Transverse colon (tissue), 4 donors: ENCODE measurements around the gene ANGPTL5. TPM values are rescaled to one million over a fixed set of nuclear protein-coding genes. Genes with fewer than 3 reads are reported as not detected.
"Not testable (repeated sequence)": the region's sequence is repeated elsewhere in the genome, so short reads cannot be mapped to it uniquely, and the experiment has no call there.

Experiments used
- DNase-seq: peaks from one replicate; pipeline ENCODE4 v3.0.0-alpha.2; 2019
- H3K27ac ChIP-seq, 4 donors: fragments of 200-600 bp; sonication (generic); 2 replicates each; pipeline ENCODE4 v1.5.1; 2016 to 2018; ENCODE audit warnings: inconsistent platforms in 4 of 4
- H3K27me3 ChIP-seq: fragments of 200-600 bp; sonication (generic); 2 replicates; pipeline ENCODE4 v1.5.1; 2017; ENCODE audit warnings: inconsistent platforms
- H3K36me3 ChIP-seq, 4 donors: fragments of 200-600 bp; sonication (generic); 2 replicates each; pipeline ENCODE4 v1.5.1; 2017 to 2019; ENCODE audit warnings: inconsistent platforms in 4 of 4
- H3K4me1 ChIP-seq, 4 donors: fragments of 200-600 bp; sonication (generic); 2 replicates each; pipeline ENCODE4 v1.5.1; 2017 to 2020; ENCODE audit warnings: inconsistent platforms in 4 of 4
- H3K4me3 ChIP-seq, 4 donors: fragments of 200-600 bp; sonication (generic); 1 replicate in 1 of 4; 2 replicates in 3 of 4; pipeline versions ENCODE4 v1.5.1 to v1.6.1; 2017 to 2019; ENCODE audit warnings: inconsistent platforms in 4 of 4
- H3K9me3 ChIP-seq, 2 donors: fragments of 200-600 bp; sonication (generic); 2 replicates each; pipeline ENCODE4 v1.5.1; 2017 to 2019; ENCODE audit warnings: inconsistent platforms in 2 of 2
- CTCF ChIP-seq, 5 experiments: fragments of 200-600 bp in 3 of 5; fragments of 450-650 bp in 2 of 5; sonication (generic) in 3 of 5; IDR thresholded peaks; 1 replicate in 2 of 5; 2 replicates in 3 of 5; pipeline ENCODE4 v1.5.1; 2016 to 2017; ENCODE audit warnings: antibody characterized with exemption in 5 of 5, inconsistent platforms in 3 of 5, mild to moderate bottlenecking in 2 of 5, moderate library complexity in 1 of 5
- EP300 ChIP-seq: sonication (generic); formaldehyde crosslinking; IDR thresholded peaks from one replicate; pipeline ENCODE4 v1.6.1; 2017; ENCODE audit warnings: antibody characterized with exemption, low read depth
- POLR2A ChIP-seq: fragments of 450-650 bp; IDR thresholded peaks from one replicate; pipeline ENCODE4 v1.6.1; 2016; ENCODE audit warnings: antibody characterized with exemption, mild to moderate bottlenecking, moderate library complexity
- POLR2AphosphoS5 ChIP-seq, 3 donors: sonication (generic); formaldehyde crosslinking; IDR thresholded peaks; one replicate each; pipeline ENCODE4 v1.6.1; 2016; ENCODE audit warnings: antibody characterized with exemption in 3 of 3
- WGBS, 2 donors: methylation state at CpG; one replicate each; pipeline ENCODE4 v1.1.5; 2018; ENCODE audit warnings: low coverage in 1 of 2; 5-methylcytosine and 5-hydroxymethylcytosine counted together
- in situ Hi-C, 4 donors: fragments of 200-750 bp; cut with MboI; loops; one replicate each; pipeline versions ENCODE4 v1.15.0 to v1.15.1; 2017; ENCODE audit warnings: low sequenced_read_pairs in 3 of 4, low pct_ligation_motif_present in 1 of 4, low pct_unique_long_range_greater_than_20kb in 1 of 4
- intact Hi-C: fragments of 100-400 bp; cut with DNase I; formaldehyde crosslinking; loops from one replicate; pipeline ENCODE4 v1.15.1; 2023; ENCODE audit warnings: low total_unique reads
- total RNA-seq, 4 donors: library from RNA; depleted of rRNA; stranded (reverse); fragments of >200 nt; gene quantifications; one replicate each; pipeline ENCODE4 v1.1.0, GENCODE V29; 2016

The ANGPTL5 gene
- under 1 TPM in 1 of 4 donors, not detected in 3; 0.96 TPM for total RNA-seq

GRCh38 chr11:101916422-101916821, at the start of gene ANGPTL5:
ANGPTL5 (minus strand) TSS chr11:101916522; CDS start chr11:101907909, 8,613 bp downstream.
- in situ Hi-C loops: no loop called here
- H3K27ac ChIP-seq: peak within 1 kb of the TSS; percentile 87 to 91 (median 90)
- no peak for DNase-seq

GRCh38 chr11:101964200-101964599, 47.9 kb upstream of the ANGPTL5 start:
- H3K36me3 ChIP-seq, H3K27ac ChIP-seq, in situ Hi-C loops, H3K27me3 ChIP-seq, intact Hi-C loops, H3K4me1 ChIP-seq, H3K4me3 ChIP-seq, H3K9me3 ChIP-seq, DNase-seq: not testable (repeated sequence)
- 92 to 96% methylated on average over 9 to 10 of the region's 10 CpGs for WGBS, 2 donors

More at GRCh38 chr11:101916422-101916821, at the start of gene ANGPTL5:
- 56 to 79% methylated on average over 2 of the region's 2 CpGs for WGBS, 2 donors
- intact Hi-C loops: no loop called here
- H3K36me3 ChIP-seq: no peaks in the 10 kb centered on the region
- peaks cover 3 to 28% (median 12%) of the 10 kb centered on the region in 4 donors for H3K4me1 ChIP-seq
- H3K27me3 ChIP-seq: no peaks in the 10 kb centered on the region
- peak within 1 kb of the TSS; percentile 53 to 83 (median 65) for H3K4me3 ChIP-seq
- H3K9me3 ChIP-seq: no peaks in the 10 kb centered on the region
- no peak for TF ChIP-seq POLR2AphosphoS5 (IDR thresholded peaks at IDR 0.05)
- TF ChIP-seq EP300: no peak
- TF ChIP-seq POLR2A: no peak
- TF ChIP-seq CTCF (IDR thresholded peaks at IDR 0.05): no peak

- no peak for TF ChIP-seq CTCF (IDR thresholded peaks at IDR 0.05)
- TF ChIP-seq POLR2AphosphoS5 (IDR thresholded peaks at IDR 0.05): no peak
- TF ChIP-seq POLR2A: no peak
- no peak for TF ChIP-seq EP300
- H3K27ac ChIP-seq: no peak overlapping the region
- no peaks in the 10 kb centered on the region for H3K36me3 ChIP-seq
- H3K27me3 ChIP-seq: no peaks in the 10 kb centered on the region
- H3K9me3 ChIP-seq: no peaks in the 10 kb centered on the region
- in situ Hi-C loops: no loop called here
- no peak overlapping the region for H3K4me3 ChIP-seq
- H3K4me1 ChIP-seq: no peaks in the 10 kb centered on the region
- no peak for DNase-seq
- intact Hi-C loops: no loop called here
- 85 to 100% methylated on average over 1 of the region's 1 CpG for WGBS, 2 donors
Measured at GRCh38 chr11:101960231-101960630, 43.9 kb upstream of the ANGPTL5 start.

GRCh38 chr11:101955701-101956100, 39.4 kb upstream of the ANGPTL5 start:
- no peak for TF ChIP-seq CTCF (IDR thresholded peaks at IDR 0.05)
- no peak for TF ChIP-seq POLR2AphosphoS5 (IDR thresholded peaks at IDR 0.05)
- no peak for TF ChIP-seq EP300
- TF ChIP-seq POLR2A: no peak
- Histone ChIP-seq H3K4me3 (no peak overlapping the region), H3K4me1 (no peaks in the 10 kb centered on the region), H3K36me3 (no peaks in the 10 kb centered on the region), H3K27ac (no peak overlapping the region), H3K9me3 (no peaks in the 10 kb centered on the region), H3K27me3 (no peaks in the 10 kb centered on the region)
- intact Hi-C loops (no loop called here), in situ Hi-C loops (no loop called here)
- DNase-seq: no peak
- 82 to 85% methylated on average over 4 to 5 of the region's 5 CpGs for WGBS, 2 donors

GRCh38 chr11:101955278-101955677, 39.0 kb upstream of the ANGPTL5 start:
- in situ Hi-C loops (no loop called here), intact Hi-C loops (no loop called here)
- 85 to 95% methylated on average over 3 of the region's 3 CpGs for WGBS, 2 donors
- Histone ChIP-seq H3K9me3 (no peaks in the 10 kb centered on the region), H3K4me1 (no peaks in the 10 kb centered on the region), H3K27ac (no peak overlapping the region), H3K4me3 (no peak overlapping the region), H3K36me3 (no peaks in the 10 kb centered on the region), H3K27me3 (no peaks in the 10 kb centered on the region)
- TF ChIP-seq EP300 (no peak), CTCF (IDR thresholded peaks at IDR 0.05) (no peak), POLR2AphosphoS5 (IDR thresholded peaks at IDR 0.05) (no peak), POLR2A (no peak)
- no peak for DNase-seq
